Tibial artery (tissue), 4 donors: ENCODE data around the gene ARX.

Source experiments
- DNase-seq, 2 donors: peaks; one replicate each; pipeline ENCODE4 v3.0.0-alpha.2; 2019
- H3K27ac ChIP-seq, 2 donors: fragments of 200-600 bp; sonication (generic) in 1 of 2; 1 replicate in 1 of 2; 2 replicates in 1 of 2; pipeline ENCODE4 v1.5.1; 2018 to 2019; ENCODE audit warnings: mild to moderate bottlenecking in 1 of 2
- H3K27me3 ChIP-seq, 2 donors: fragments of 200-600 bp; sonication (generic) in 1 of 2; one replicate each; pipeline versions ENCODE4 v1.5.1 to v1.6.0; 2016 to 2019
- H3K36me3 ChIP-seq, 3 donors: fragments of 200-600 bp; sonication (generic) in 2 of 3; one replicate each; pipeline ENCODE4 v1.5.1; 2016 to 2019; ENCODE audit warnings: mild to moderate bottlenecking in 2 of 3
- H3K4me1 ChIP-seq, 4 donors: fragments of 200-600 bp; sonication (generic) in 2 of 4; 1 replicate in 3 of 4; 2 replicates in 1 of 4; pipeline ENCODE4 v1.5.1; 2016 to 2019
- H3K4me3 ChIP-seq, 2 donors: fragments of 200-600 bp; sonication (generic) in 1 of 2; 1 replicate in 1 of 2; 2 replicates in 1 of 2; pipeline ENCODE4 v1.5.1; 2018 to 2019; ENCODE audit warnings: mild to moderate bottlenecking in 2 of 2
- H3K9me3 ChIP-seq, 3 donors: fragments of 200-600 bp; sonication (generic) in 1 of 3; one replicate each; pipeline ENCODE4 v1.5.1; 2016 to 2019
- intact Hi-C: fragments of 100-400 bp; cut with DNase I; formaldehyde crosslinking; loops from one replicate; pipeline ENCODE4 v1.15.0; 2023; ENCODE audit warnings: low total_unique reads
- TF ChIP-seq, protein P1 (sequence below), 2 experiments: fragments of 200-600 bp in 1 of 2; fragments of 450-650 bp in 1 of 2; IDR thresholded peaks; one replicate each; pipeline ENCODE4 v1.5.1; 2017 to 2019; ENCODE audit warnings: antibody characterized with exemption in 2 of 2, mild to moderate bottlenecking in 1 of 2, moderate library complexity in 1 of 2

ARX gene

DNA sequence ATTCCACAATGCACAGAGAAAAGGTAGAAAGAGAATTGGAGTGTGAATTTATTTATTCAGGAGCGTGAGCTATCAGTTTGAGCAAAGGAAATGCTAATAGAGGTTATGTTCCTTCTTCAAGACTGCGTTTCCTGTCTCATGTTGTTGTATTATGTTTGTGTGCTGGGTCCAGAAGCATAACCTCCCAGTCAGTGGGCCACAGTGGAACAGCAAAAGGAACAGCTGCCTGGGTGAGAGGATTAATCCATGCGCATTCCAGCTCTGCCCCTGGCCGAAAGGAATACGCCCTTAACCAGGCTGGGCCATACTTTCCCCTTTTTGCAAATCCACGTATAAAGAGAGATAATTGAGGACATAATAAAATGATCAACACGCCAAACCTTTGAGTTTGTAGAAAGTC is 32.4 kb upstream of the ARX start:
- no peak for DNase-seq
- H3K4me1 ChIP-seq, result no peaks in the 10 kb centered on the region
- H3K27ac ChIP-seq, result no peak overlapping the region
- intact Hi-C loops, result no loop called here
- no peaks in the 10 kb centered on the region for H3K9me3 ChIP-seq
- TF ChIP-seq, protein P1, sequence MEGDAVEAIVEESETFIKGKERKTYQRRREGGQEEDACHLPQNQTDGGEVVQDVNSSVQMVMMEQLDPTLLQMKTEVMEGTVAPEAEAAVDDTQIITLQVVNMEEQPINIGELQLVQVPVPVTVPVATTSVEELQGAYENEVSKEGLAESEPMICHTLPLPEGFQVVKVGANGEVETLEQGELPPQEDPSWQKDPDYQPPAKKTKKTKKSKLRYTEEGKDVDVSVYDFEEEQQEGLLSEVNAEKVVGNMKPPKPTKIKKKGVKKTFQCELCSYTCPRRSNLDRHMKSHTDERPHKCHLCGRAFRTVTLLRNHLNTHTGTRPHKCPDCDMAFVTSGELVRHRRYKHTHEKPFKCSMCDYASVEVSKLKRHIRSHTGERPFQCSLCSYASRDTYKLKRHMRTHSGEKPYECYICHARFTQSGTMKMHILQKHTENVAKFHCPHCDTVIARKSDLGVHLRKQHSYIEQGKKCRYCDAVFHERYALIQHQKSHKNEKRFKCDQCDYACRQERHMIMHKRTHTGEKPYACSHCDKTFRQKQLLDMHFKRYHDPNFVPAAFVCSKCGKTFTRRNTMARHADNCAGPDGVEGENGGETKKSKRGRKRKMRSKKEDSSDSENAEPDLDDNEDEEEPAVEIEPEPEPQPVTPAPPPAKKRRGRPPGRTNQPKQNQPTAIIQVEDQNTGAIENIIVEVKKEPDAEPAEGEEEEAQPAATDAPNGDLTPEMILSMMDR (IDR thresholded peaks at IDR 0.05), result no peak
- H3K36me3 ChIP-seq, result no peaks in the 10 kb centered on the region
- no peaks in the 10 kb centered on the region for H3K27me3 ChIP-seq
- no peak overlapping the region for H3K4me3 ChIP-seq

DNA sequence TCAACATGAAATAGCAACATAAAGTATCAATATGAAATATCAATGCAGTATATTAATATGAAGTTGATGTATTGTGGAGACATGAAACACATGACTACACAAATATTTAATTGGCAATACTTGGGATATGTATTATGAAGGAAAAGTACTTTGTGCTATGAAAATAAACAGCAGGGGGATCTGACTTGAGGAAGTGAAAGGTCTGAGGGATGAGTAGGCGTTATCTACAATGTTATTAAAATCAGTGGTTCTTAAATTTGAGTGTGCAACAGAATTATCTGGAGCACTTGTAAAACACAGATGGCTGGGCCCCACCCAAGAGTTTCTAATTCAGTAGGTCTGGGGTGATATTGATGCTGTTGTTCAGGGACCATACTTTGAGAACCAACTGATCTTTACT is 27.4 kb upstream of the ARX start:
- no peaks in the 10 kb centered on the region for H3K27me3 ChIP-seq
- intact Hi-C loops, result no loop called here
- H3K4me3 ChIP-seq, result no peak overlapping the region
- H3K9me3 ChIP-seq, result no peaks in the 10 kb centered on the region
- no peak for DNase-seq
- H3K4me1 ChIP-seq, result no peaks in the 10 kb centered on the region
- H3K36me3 ChIP-seq, result no peaks in the 10 kb centered on the region
- TF ChIP-seq, protein P1 (IDR thresholded peaks at IDR 0.05), result no peak
- no peak overlapping the region for H3K27ac ChIP-seq

DNA sequence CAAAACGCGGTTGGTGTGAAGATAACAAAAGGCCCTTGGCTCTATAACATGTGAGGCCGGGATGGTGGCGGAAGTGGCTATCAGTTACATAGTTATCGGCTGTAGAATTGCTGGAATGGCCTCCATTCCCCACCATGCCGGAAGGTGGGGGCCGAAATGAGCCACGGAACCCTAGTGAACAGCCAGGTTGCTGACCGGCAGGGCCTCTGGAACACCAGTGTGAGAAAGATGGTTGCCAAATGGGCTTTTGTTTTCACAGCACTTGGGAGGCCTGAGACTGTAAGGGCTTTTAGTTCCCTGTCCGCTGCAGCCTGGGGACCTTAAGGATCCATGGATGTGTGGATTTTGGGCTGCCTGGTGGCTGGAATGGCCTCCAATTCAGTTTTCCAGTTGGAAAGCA is 23.3 kb upstream of the ARX start:
- H3K36me3 ChIP-seq, result no peaks in the 10 kb centered on the region
- no peaks in the 10 kb centered on the region for H3K9me3 ChIP-seq
- H3K4me1 ChIP-seq, result no peaks in the 10 kb centered on the region
- no peak for DNase-seq
- no peaks in the 10 kb centered on the region for H3K27me3 ChIP-seq
- intact Hi-C loops, result no loop called here
- H3K27ac ChIP-seq, result no peak overlapping the region
- TF ChIP-seq, protein P1 (IDR thresholded peaks at IDR 0.05), result no peak
- H3K4me3 ChIP-seq, result no peak overlapping the region

DNA sequence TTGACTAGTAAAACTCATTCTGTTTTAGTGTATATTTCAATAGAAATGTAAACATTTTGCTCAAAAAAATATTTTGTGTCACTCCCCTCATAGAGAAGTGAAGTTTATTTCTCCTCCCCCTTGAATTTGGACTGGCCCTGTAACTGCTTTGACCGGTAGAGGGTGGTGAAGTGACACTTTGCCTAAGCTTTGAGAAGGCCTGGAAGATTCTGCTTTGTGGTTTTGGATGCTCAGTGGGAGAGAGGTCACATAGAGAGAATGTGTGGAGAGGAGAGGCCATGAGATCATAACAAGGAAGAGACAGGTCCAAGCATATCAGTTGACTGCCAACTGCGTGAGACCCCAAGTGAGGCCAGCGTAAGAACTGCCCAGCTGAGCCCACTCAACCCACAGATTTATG is 19.1 kb upstream of the ARX start:
- Histone ChIP-seq H3K36me3 (no peaks in the 10 kb centered on the region), H3K27me3 (no peaks in the 10 kb centered on the region), H3K4me1 (no peaks in the 10 kb centered on the region), H3K4me3 (no peak overlapping the region), H3K9me3 (no peaks in the 10 kb centered on the region), H3K27ac (no peak overlapping the region)
- TF ChIP-seq, protein P1 (IDR thresholded peaks at IDR 0.05), result no peak
- intact Hi-C loops, result no loop called here
- DNase-seq, result no peak

DNA sequence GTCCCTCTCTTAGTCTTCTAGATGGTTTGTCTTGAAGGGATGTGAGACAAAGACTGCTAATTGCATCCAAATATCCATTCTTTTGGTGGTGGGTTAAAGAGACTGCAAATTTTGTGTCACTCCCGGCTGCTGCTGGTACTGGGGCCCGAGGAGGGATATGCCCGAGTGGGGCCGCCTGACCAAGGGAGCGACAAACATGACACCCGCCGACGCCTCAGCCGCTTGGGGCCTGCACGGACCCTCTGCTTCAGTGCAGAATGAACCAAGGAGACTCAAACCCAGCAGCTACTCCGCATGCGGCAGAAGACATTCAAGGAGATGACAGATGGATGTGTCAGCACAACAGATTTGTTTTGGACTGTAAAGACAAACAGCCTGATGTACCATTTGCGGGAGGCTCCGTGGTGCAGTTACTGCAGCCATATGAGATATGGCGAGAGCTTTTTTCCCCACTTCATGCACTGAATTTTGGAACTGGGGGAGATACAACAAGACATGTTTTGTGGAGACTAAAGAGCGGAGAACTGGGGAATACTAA is 13.6 kb upstream of the ARX start:
- TF ChIP-seq, protein P1 (IDR thresholded peaks at IDR 0.05), result no peak
- Histone ChIP-seq H3K9me3 (no peaks in the 10 kb centered on the region), H3K4me3 (no peak overlapping the region), H3K36me3 (no peaks in the 10 kb centered on the region), H3K27ac (no peak overlapping the region), H3K4me1 (no peaks in the 10 kb centered on the region), H3K27me3 (no peaks in the 10 kb centered on the region)
- DNase-seq, result no peak
- intact Hi-C loops, result no loop called here

DNA sequence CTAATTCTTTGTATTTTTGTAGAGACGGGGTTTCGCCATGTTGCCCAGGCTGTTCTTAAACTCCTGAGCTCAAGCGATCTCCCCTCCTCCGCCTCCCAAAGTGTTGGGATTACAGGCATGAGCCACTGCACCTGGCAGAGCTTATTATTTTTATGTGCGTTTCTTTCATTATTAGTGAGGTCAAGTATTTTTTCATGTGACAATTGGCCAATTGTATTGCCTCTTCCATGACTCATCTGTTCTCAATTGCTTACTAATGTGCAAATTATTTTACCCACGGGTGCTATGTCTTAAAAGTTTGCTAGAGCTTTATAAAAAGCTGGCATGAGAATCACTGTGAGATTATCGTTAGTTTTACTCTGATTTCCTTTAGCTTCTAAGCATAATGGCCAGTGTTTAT is 13.0 kb upstream of the ARX start:
- H3K4me3 ChIP-seq, result no peak overlapping the region
- TF ChIP-seq, protein P1 (IDR thresholded peaks at IDR 0.05), result no peak
- no peaks in the 10 kb centered on the region for H3K4me1 ChIP-seq
- no peaks in the 10 kb centered on the region for H3K27me3 ChIP-seq
- DNase-seq, result no peak
- intact Hi-C loops, result no loop called here
- H3K27ac ChIP-seq, result no peak overlapping the region
- H3K9me3 ChIP-seq, result no peaks in the 10 kb centered on the region
- H3K36me3 ChIP-seq, result no peaks in the 10 kb centered on the region
